Measurements from ENCODE around the gene METAP1.
"Not testable (repeated sequence)": the region's sequence is repeated elsewhere in the genome, so short reads cannot be mapped to it uniquely, and the experiment has no call there.

Gene METAP1

GRCh38 chr4:98977557-98977956 is 18.0 kb upstream of the METAP1 start:
- Mint-ChIP-seq H3K36me3 (ENCODE audit: low read depth) (no peaks in the 10 kb centered on the region), H3K4me3 (no peak overlapping the region), H3K27ac (no peak overlapping the region), H3K4me1 (ENCODE audit: low read depth) (no peaks in the 10 kb centered on the region), H3K9me3 (no peaks in the 10 kb centered on the region), H3K27me3 (no peaks in the 10 kb centered on the region)
- intact Hi-C loops (cut with micrococcal nuclease), result no loop called here

GRCh38 chr4:98987720-98988119 is 7.8 kb upstream of the METAP1 start:
- Mint-ChIP-seq H3K4me1 (ENCODE audit: low read depth) (no peaks in the 10 kb centered on the region), H3K36me3 (ENCODE audit: low read depth) (no peaks in the 10 kb centered on the region), H3K4me3 (no peak overlapping the region)

GRCh38 chr4:98992835-98993234 is 2.7 kb upstream of the METAP1 start:
- H3K4me3 Mint-ChIP-seq; H3K36me3 Mint-ChIP-seq (ENCODE audit: low read depth); H3K9me3 Mint-ChIP-seq; H3K27me3 Mint-ChIP-seq; H3K27ac Mint-ChIP-seq: not testable (repeated sequence)
- intact Hi-C loops (cut with micrococcal nuclease), result loop anchor here (10.0 kb wide), 2 partner anchors 572 to 962 kb away; partner anchors contain the start of genes H2AZ1 and TRMT10A
- H3K4me1 Mint-ChIP-seq (ENCODE audit: low read depth), result peaks cover 23% of the 10 kb centered on the region

More at GRCh38 chr4:98987720-98988119, 7.8 kb upstream of the METAP1 start:
- Mint-ChIP-seq H3K27ac (no peak overlapping the region), H3K27me3 (peaks cover 5% of the 10 kb centered on the region), H3K9me3 (peaks cover 16% of the 10 kb centered on the region)
- intact Hi-C loops (cut with micrococcal nuclease), result no loop called here

- Mint-ChIP-seq H3K27ac (no peak overlapping the region), H3K36me3 (ENCODE audit: low read depth) (no peaks in the 10 kb centered on the region), H3K27me3 (peaks cover 3% of the 10 kb centered on the region), H3K4me3 (no peak overlapping the region), H3K4me1 (ENCODE audit: low read depth) (peaks cover 27% of the 10 kb centered on the region), H3K9me3 (no peaks in the 10 kb centered on the region)
- intact Hi-C loops (cut with micrococcal nuclease), result loop anchor here (10.0 kb wide), 2 partner anchors 571 to 961 kb away; partner anchors contain the start of genes H2AZ1 and TRMT10A
Observed at GRCh38 chr4:98993419-98994071, 2.0 kb upstream of the METAP1 start.

- H3K4me3 Mint-ChIP-seq, result peak overlapping the region; percentile 86
- intact Hi-C loops (cut with micrococcal nuclease), result loop anchor here (1.0 to 10.0 kb wide), 5 partner anchors 62 to 960 kb away; partner anchors contain the start of genes EIF4E, H2AZ1, RAP1GDS1 and TRMT10A
- H3K4me1 Mint-ChIP-seq (ENCODE audit: low read depth), result peaks cover 27% of the 10 kb centered on the region
- peak overlapping the region; percentile 94 for H3K27ac Mint-ChIP-seq
- H3K36me3 Mint-ChIP-seq (ENCODE audit: low read depth), result no peaks in the 10 kb centered on the region
- H3K9me3 Mint-ChIP-seq, result no peaks in the 10 kb centered on the region
- peaks cover 3% of the 10 kb centered on the region for H3K27me3 Mint-ChIP-seq
Observed at GRCh38 chr4:98994474-98995182, 893 bp upstream of the METAP1 start.

GRCh38 chr4:98996056-98996764 is 689 bp downstream of the METAP1 start:
- Mint-ChIP-seq H3K4me1 (ENCODE audit: low read depth) (peaks cover 27% of the 10 kb centered on the region), H3K27ac (peak overlapping the region; percentile 94), H3K9me3 (no peaks in the 10 kb centered on the region), H3K36me3 (ENCODE audit: low read depth) (no peaks in the 10 kb centered on the region), H3K4me3 (peak overlapping the region; percentile 70), H3K27me3 (peaks cover 3% of the 10 kb centered on the region)
- intact Hi-C loops (cut with micrococcal nuclease), result loop anchor here (5.0 to 10.0 kb wide), 3 partner anchors 569 to 959 kb away; partner anchors contain the start of genes H2AZ1, RAP1GDS1 and TRMT10A

- intact Hi-C loops (cut with micrococcal nuclease), result loop anchor here (5.0 to 10.0 kb wide), 3 partner anchors 568 to 958 kb away; partner anchors contain the start of genes H2AZ1, RAP1GDS1 and TRMT10A
- Mint-ChIP-seq H3K9me3 (no peaks in the 10 kb centered on the region), H3K4me1 (ENCODE audit: low read depth) (peaks cover 27% of the 10 kb centered on the region), H3K27me3 (peaks cover 3% of the 10 kb centered on the region), H3K36me3 (ENCODE audit: low read depth) (no peaks in the 10 kb centered on the region), H3K4me3 (peak overlapping the region; percentile 70), H3K27ac (peak overlapping the region; percentile 94)
Observed at GRCh38 chr4:98996765-98997068, 1.2 kb downstream of the METAP1 start.

- no peak overlapping the region for H3K27ac Mint-ChIP-seq
- intact Hi-C loops (cut with micrococcal nuclease), result loop anchor here (5.0 to 10.0 kb wide), 3 partner anchors 568 to 958 kb away; partner anchors contain the start of genes H2AZ1, RAP1GDS1 and TRMT10A
- H3K36me3 Mint-ChIP-seq (ENCODE audit: low read depth), result no peaks in the 10 kb centered on the region
- no peaks in the 10 kb centered on the region for H3K9me3 Mint-ChIP-seq
- peaks cover 2% of the 10 kb centered on the region for H3K27me3 Mint-ChIP-seq
- H3K4me1 Mint-ChIP-seq (ENCODE audit: low read depth), result peaks cover 27% of the 10 kb centered on the region
- no peak overlapping the region for H3K4me3 Mint-ChIP-seq
Observed at GRCh38 chr4:98997166-98997565, 1.6 kb downstream of the METAP1 start.

- H3K9me3 Mint-ChIP-seq, result no peaks in the 10 kb centered on the region
- H3K4me1 Mint-ChIP-seq (ENCODE audit: low read depth), result peaks cover 38% of the 10 kb centered on the region
Observed at GRCh38 chr4:98998551-98998950, 3.0 kb downstream of the METAP1 start.

GRCh38 chr4:99002279-99002678 is 6.8 kb downstream of the METAP1 start:
- Mint-ChIP-seq H3K36me3 (ENCODE audit: low read depth) (peaks cover 8% of the 10 kb centered on the region), H3K27ac (no peak overlapping the region), H3K27me3 (no peaks in the 10 kb centered on the region), H3K4me3 (no peak overlapping the region), H3K4me1 (ENCODE audit: low read depth) (peaks cover 26% of the 10 kb centered on the region), H3K9me3 (no peaks in the 10 kb centered on the region)
- intact Hi-C loops (cut with micrococcal nuclease), result no loop called here

More at GRCh38 chr4:98998551-98998950, 3.0 kb downstream of the METAP1 start:
- H3K36me3 Mint-ChIP-seq (ENCODE audit: low read depth), result no peaks in the 10 kb centered on the region
- no peaks in the 10 kb centered on the region for H3K27me3 Mint-ChIP-seq
- intact Hi-C loops (cut with micrococcal nuclease), result loop anchor here (5.0 to 10.0 kb wide), 3 partner anchors 566 to 956 kb away; partner anchors contain the start of genes H2AZ1, RAP1GDS1 and TRMT10A
- H3K27ac Mint-ChIP-seq, result no peak overlapping the region
- no peak overlapping the region for H3K4me3 Mint-ChIP-seq

GRCh38 chr4:99008051-99008450 is 12.5 kb downstream of the METAP1 start:
- H3K4me3 Mint-ChIP-seq, result no peak overlapping the region
- H3K9me3 Mint-ChIP-seq, result peaks cover 13% of the 10 kb centered on the region
- no peaks in the 10 kb centered on the region for H3K27me3 Mint-ChIP-seq
- intact Hi-C loops (cut with micrococcal nuclease), result no loop called here
- no peak overlapping the region for H3K27ac Mint-ChIP-seq
- peaks cover 17% of the 10 kb centered on the region for H3K36me3 Mint-ChIP-seq (ENCODE audit: low read depth)
- H3K4me1 Mint-ChIP-seq (ENCODE audit: low read depth), result peaks cover 18% of the 10 kb centered on the region

GRCh38 chr4:99011910-99012309 is 16.4 kb downstream of the METAP1 start:
- H3K9me3 Mint-ChIP-seq, result peaks cover 24% of the 10 kb centered on the region
- H3K36me3 Mint-ChIP-seq (ENCODE audit: low read depth), result peaks cover 22% of the 10 kb centered on the region
- intact Hi-C loops (cut with micrococcal nuclease), result no loop called here

GRCh38 chr4:99013402-99013843 is 17.9 kb downstream of the METAP1 start:
- H3K9me3 Mint-ChIP-seq, result peaks cover 24% of the 10 kb centered on the region
- no peak overlapping the region for H3K4me3 Mint-ChIP-seq
- peaks cover 8% of the 10 kb centered on the region for H3K4me1 Mint-ChIP-seq (ENCODE audit: low read depth)
- no peak overlapping the region for H3K27ac Mint-ChIP-seq
- intact Hi-C loops (cut with micrococcal nuclease), result no loop called here
- peaks cover 17% of the 10 kb centered on the region for H3K36me3 Mint-ChIP-seq (ENCODE audit: low read depth)
- no peaks in the 10 kb centered on the region for H3K27me3 Mint-ChIP-seq

More at GRCh38 chr4:99011910-99012309, 16.4 kb downstream of the METAP1 start:
- Mint-ChIP-seq H3K27ac (no peak overlapping the region), H3K27me3 (no peaks in the 10 kb centered on the region), H3K4me3 (no peak overlapping the region), H3K4me1 (ENCODE audit: low read depth) (peaks cover 17% of the 10 kb centered on the region)

All from dendritic cell treated with granulocyte-macrophage colony-stimulating factor and Interleukin-4, amounts not matched to agents 40 ng/mL and 50 ng/mL, for 4 days (primary cell).